Liver (tissue), 9 donors: ENCODE results near the gene SPTAN1. TPM values are rescaled to one million over a fixed set of nuclear protein-coding genes. Genes with fewer than 3 reads are reported as not detected.
A peak's percentile ranks its signal among the peaks of the same experiment; 100 is the strongest.

Experiments used
- DNase-seq: peaks from one replicate; pipeline ENCODE4 v3.0.0-alpha.2; 2017; ENCODE audit warnings: low spot score
- H3K27ac ChIP-seq, 2 donors: one replicate each; pipeline ENCODE4 v1.7.0; 2013; ENCODE audit warnings: inconsistent platforms in 2 of 2, low read length in 2 of 2, control low read depth in 1 of 2, low read depth in 1 of 2, mild to moderate bottlenecking in 1 of 2
- H3K27me3 ChIP-seq, 4 donors: one replicate each; pipeline versions ENCODE4 v1.6.1 to v1.7.0; 2013; ENCODE audit warnings: low read length in 3 of 4, inconsistent platforms in 1 of 4, mild to moderate bottlenecking in 1 of 4, moderate library complexity in 1 of 4; ENCODE audit not compliant: control insufficient read depth in 4 of 4, insufficient read depth in 4 of 4
- H3K36me3 ChIP-seq, 4 donors: one replicate each; pipeline versions ENCODE4 v1.6.1 to v1.7.0; 2013; ENCODE audit warnings: low read length in 3 of 4, mild to moderate bottlenecking in 3 of 4, low read depth in 1 of 4, moderate library complexity in 1 of 4; ENCODE audit not compliant: control insufficient read depth in 4 of 4, insufficient read depth in 3 of 4
- H3K4me1 ChIP-seq, 4 donors: one replicate each; pipeline versions ENCODE4 v1.6.1 to v1.7.0; 2013; ENCODE audit warnings: low read length in 3 of 4, mild to moderate bottlenecking in 3 of 4, moderate library complexity in 1 of 4; ENCODE audit not compliant: control insufficient read depth in 4 of 4, insufficient read depth in 4 of 4
- H3K4me3 ChIP-seq, 3 donors: one replicate each; pipeline versions ENCODE4 v1.6.1 to v1.7.0; 2013; ENCODE audit warnings: low read length in 3 of 3, control low read depth in 1 of 3, low read depth in 1 of 3, mild to moderate bottlenecking in 1 of 3
- H3K9ac ChIP-seq, 2 donors: one replicate each; pipeline ENCODE4 v1.7.0; 2013; ENCODE audit warnings: low read length in 2 of 2, mild to moderate bottlenecking in 2 of 2, moderate library complexity in 2 of 2, control low read depth in 1 of 2, low read depth in 1 of 2
- H3K9me3 ChIP-seq, 4 donors: one replicate each; pipeline versions ENCODE4 v1.6.1 to v1.7.0; 2013; ENCODE audit warnings: low read length in 3 of 4; ENCODE audit not compliant: control insufficient read depth in 4 of 4
- CTCF ChIP-seq: fragments of 150-350 bp; IDR thresholded peaks from 2 replicates; pipeline ENCODE4 v1.5.1; 2017; ENCODE audit warnings: improper control_type of control experiment, low read depth, low read length; ENCODE audit not compliant: missing input control
- EGR1 ChIP-seq, 2 donors: IDR thresholded peaks; 2 replicates each; pipeline ENCODE4 v1.6.1; 2016 to 2018; ENCODE audit warnings: antibody characterized with exemption in 2 of 2, low read depth in 2 of 2
- FOXA1 ChIP-seq: IDR thresholded peaks from 2 replicates; pipeline ENCODE4 v1.6.1; 2016; ENCODE audit warnings: antibody characterized with exemption
- FOXA2 ChIP-seq: IDR thresholded peaks from 2 replicates; pipeline ENCODE4 v1.6.1; 2016; ENCODE audit warnings: antibody characterized with exemption
- GABPA ChIP-seq, 2 donors: IDR thresholded peaks in 1 of 2; conservative IDR thresholded peaks in 1 of 2; 2 replicates each; pipeline ENCODE4 v1.6.1; 2016; ENCODE audit warnings: antibody characterized with exemption in 2 of 2, mild to moderate bottlenecking in 1 of 2, moderate library complexity in 1 of 2
- HNF4A ChIP-seq, 2 donors: conservative IDR thresholded peaks; 2 replicates each; pipeline ENCODE4 v1.6.1; 2016; ENCODE audit warnings: antibody characterized with exemption in 2 of 2, mild to moderate bottlenecking in 2 of 2
- HNF4G ChIP-seq: IDR thresholded peaks from 2 replicates; pipeline ENCODE4 v1.6.1; 2016; ENCODE audit warnings: antibody characterized with exemption
- JUND ChIP-seq, 2 donors: IDR thresholded peaks; 2 replicates each; pipeline ENCODE4 v1.6.1; 2016; ENCODE audit warnings: antibody characterized with exemption in 2 of 2
- MAX ChIP-seq: IDR thresholded peaks from 2 replicates; pipeline ENCODE4 v1.6.1; 2016; ENCODE audit warnings: antibody characterized with exemption
- NR2F2 ChIP-seq: IDR thresholded peaks from 2 replicates; pipeline ENCODE4 v1.6.1; 2016; ENCODE audit warnings: antibody characterized with exemption
- RAD21 ChIP-seq, 2 donors: IDR thresholded peaks; 2 replicates each; pipeline ENCODE4 v1.6.1; 2016; ENCODE audit warnings: antibody characterized with exemption in 2 of 2, mild to moderate bottlenecking in 2 of 2
- REST ChIP-seq: IDR thresholded peaks from 2 replicates; pipeline ENCODE4 v1.6.1; 2016; ENCODE audit warnings: antibody characterized with exemption, mild to moderate bottlenecking
- RXRA ChIP-seq, 2 donors: IDR thresholded peaks; 2 replicates each; pipeline ENCODE4 v1.6.1; 2017 to 2018; ENCODE audit warnings: antibody characterized with exemption in 2 of 2, mild to moderate bottlenecking in 1 of 2
- SP1 ChIP-seq: IDR thresholded peaks from 2 replicates; pipeline ENCODE4 v1.6.1; 2018; ENCODE audit warnings: antibody characterized with exemption, mild to moderate bottlenecking
- TAF1 ChIP-seq: conservative IDR thresholded peaks from 2 replicates; pipeline ENCODE4 v1.6.1; 2016; ENCODE audit warnings: antibody characterized with exemption, mild to moderate bottlenecking
- YY1 ChIP-seq: IDR thresholded peaks from 2 replicates; pipeline ENCODE4 v1.6.1; 2016; ENCODE audit warnings: antibody characterized with exemption, mild to moderate bottlenecking
- ZBTB33 ChIP-seq: IDR thresholded peaks from 2 replicates; pipeline ENCODE4 v1.6.1; 2016; ENCODE audit warnings: antibody characterized with exemption
- whole genome bisulfite sequencing: extraction: QIAGEN DNeasy Blood & Tissue Kit; methylation state at CpG from one replicate; pipeline ENCODE4 v1.1.7; 2013; 5-methylcytosine and 5-hydroxymethylcytosine counted together
- polyA plus RNA-seq, 2 donors: library from polyadenylated mRNA; stranded (reverse) in 1 of 2; unstranded in 1 of 2; fragments of 200-250 nt in 1 of 2; fragments of >200 nt in 1 of 2; fragmentation: Nextera tagmentation in 1 of 2; extraction: Ambion mirVana in 1 of 2; gene quantifications; one replicate each; pipeline versions ENCODE4 v1.2.1 to v1.2.3, GENCODE V29; 2013 to 2015
- total RNA-seq, 2 donors: library from RNA; depleted of rRNA; stranded (reverse); fragments of >200 nt; gene quantifications; one replicate each; pipeline ENCODE4 v1.2.3, GENCODE V29; 2014
- TF ChIP-seq, protein P1 (sequence below): IDR thresholded peaks from 2 replicates; pipeline ENCODE4 v1.6.1; 2016; ENCODE audit warnings: antibody characterized with exemption
- donor health status: healthy.
- donor health status: healthy.
- donor health status: healthy.
- donor health status: healthy.
- donor health status: healthy.

Gene SPTAN1
- total and polyA plus RNA-seq, 4 donors: 31.3 to 86.5 (median 60.4) TPM

GRCh38 chr9:128636024-128636390, 83.6 kb downstream of the SPTAN1 start:
- DNase-seq: peak; percentile 80
- peak; percentile 59 to 68 for TF ChIP-seq RXRA (IDR thresholded peaks at IDR 0.05)
- TF ChIP-seq GABPA (IDR thresholded peaks at IDR 0.05 in 1 of 2, conservative IDR thresholded peaks at IDR 0.05 in 1 of 2): peak in 1 of 2 donors; percentile 35
- peak; percentile 49 to 51 for TF ChIP-seq HNF4A (conservative IDR thresholded peaks at IDR 0.05)
- TF ChIP-seq RAD21 (IDR thresholded peaks at IDR 0.05): peak; percentile 82 to 85
- no peak for TF ChIP-seq MAX
- TF ChIP-seq EGR1 (IDR thresholded peaks at IDR 0.05; ENCODE audit: low read depth in 2 of 2): no peak
- TF ChIP-seq JUND (IDR thresholded peaks at IDR 0.05): no peak
- TF ChIP-seq HNF4G: no peak
- no peak for TF ChIP-seq FOXA2
- TF ChIP-seq CTCF: peak; percentile 55
- peak; percentile 37 for TF ChIP-seq SP1
- no peaks in the 10 kb centered on the region for H3K27me3 ChIP-seq
- WGBS: 29% methylated on average over 16 of the region's 16 CpGs
- no peaks in the 10 kb centered on the region for H3K9me3 ChIP-seq
- peak overlapping the region; percentile 51 to 72 (median 53) for H3K4me3 ChIP-seq
- peaks cover 14 to 20% (median 17%) of the 10 kb centered on the region in 4 donors for H3K36me3 ChIP-seq
- H3K9ac ChIP-seq: no peak overlapping the region
- peaks cover 8 to 26% (median 17%) of the 10 kb centered on the region in 4 donors for H3K4me1 ChIP-seq
- peak overlapping the region; percentile 80 for H3K27ac ChIP-seq

DNA sequence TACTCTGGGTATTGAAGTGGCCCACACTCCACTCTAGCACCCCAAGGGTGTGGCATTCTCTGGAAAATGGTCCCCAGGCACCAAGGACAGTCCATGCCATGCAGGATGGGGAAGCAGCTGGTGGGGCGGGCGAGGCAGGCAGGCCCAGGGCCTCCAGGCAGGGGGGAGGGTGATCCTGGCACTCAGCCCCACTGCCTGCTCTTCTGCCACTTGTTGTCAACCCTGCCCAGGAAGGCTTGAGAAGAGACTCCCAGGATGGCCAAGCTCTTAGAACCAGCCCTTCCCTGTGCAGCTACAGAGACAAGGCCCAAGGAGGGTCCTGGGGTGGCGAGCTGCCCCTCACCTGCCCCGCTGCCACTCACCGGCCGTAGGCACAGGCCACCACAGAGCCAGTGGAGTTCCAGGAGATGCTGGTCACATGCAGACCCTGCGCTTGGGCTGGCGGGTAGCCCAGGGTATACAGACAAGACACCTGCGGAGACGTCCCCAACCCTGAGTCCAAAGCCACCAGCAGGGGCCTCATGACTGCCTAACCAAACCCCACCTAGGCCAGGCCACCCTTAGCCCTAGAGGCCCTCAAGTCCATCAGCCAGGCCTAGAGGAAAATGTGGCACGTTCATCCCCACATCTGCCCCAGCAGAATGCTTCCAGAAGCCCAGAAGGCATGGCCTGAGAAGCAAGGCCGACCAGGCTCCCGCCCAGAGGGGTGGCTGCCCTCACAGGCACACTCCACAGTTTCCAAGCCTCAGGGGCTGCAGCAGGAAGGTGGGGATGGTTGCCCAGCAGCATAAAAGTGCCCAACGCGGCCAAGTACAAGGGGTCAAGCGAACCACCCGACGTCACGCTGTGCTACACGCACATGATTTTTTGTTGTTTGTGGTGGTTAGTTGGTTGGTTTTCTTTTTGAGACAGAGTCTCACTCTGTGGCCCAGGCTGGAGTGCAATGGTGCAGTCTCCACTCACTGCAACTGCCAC, 84.5 kb downstream of the SPTAN1 start:
- Histone ChIP-seq H3K9ac (no peak overlapping the region), H3K36me3 (peaks cover 10 to 20% (median 16%) of the 10 kb centered on the region in 4 donors), H3K27ac (peak overlapping the region in 1 of 2 donors; percentile 80), H3K4me1 (peaks cover 8 to 26% (median 17%) of the 10 kb centered on the region in 4 donors), H3K4me3 (no peak overlapping the region), H3K9me3 (no peaks in the 10 kb centered on the region), H3K27me3 (no peaks in the 10 kb centered on the region)
- DNase-seq: no peak
- WGBS: 92% methylated on average over 20 of the region's 20 CpGs
- TF ChIP-seq NR2F2: no peak
- no peak for TF ChIP-seq CTCF
- no peak for TF ChIP-seq TAF1
- TF ChIP-seq RAD21 (IDR thresholded peaks at IDR 0.05): no peak
- TF ChIP-seq HNF4G: no peak
- TF ChIP-seq FOXA2: no peak
- no peak for TF ChIP-seq SP1
- no peak for TF ChIP-seq GABPA (IDR thresholded peaks at IDR 0.05 in 1 of 2, conservative IDR thresholded peaks at IDR 0.05 in 1 of 2)
- TF ChIP-seq HNF4A (conservative IDR thresholded peaks at IDR 0.05): no peak
- TF ChIP-seq YY1: no peak
- TF ChIP-seq FOXA1: no peak
- TF ChIP-seq JUND (IDR thresholded peaks at IDR 0.05): no peak
- no peak for TF ChIP-seq REST
- TF ChIP-seq, protein P1, sequence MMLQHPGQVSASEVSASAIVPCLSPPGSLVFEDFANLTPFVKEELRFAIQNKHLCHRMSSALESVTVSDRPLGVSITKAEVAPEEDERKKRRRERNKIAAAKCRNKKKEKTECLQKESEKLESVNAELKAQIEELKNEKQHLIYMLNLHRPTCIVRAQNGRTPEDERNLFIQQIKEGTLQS: no peak
- TF ChIP-seq RXRA (IDR thresholded peaks at IDR 0.05): no peak
- no peak for TF ChIP-seq EGR1 (IDR thresholded peaks at IDR 0.05; ENCODE audit: low read depth in 2 of 2)
- TF ChIP-seq ZBTB33: no peak
- TF ChIP-seq MAX: no peak
